H1 (cell line): ENCODE measurements around the gene CCDC137. TPM values are rescaled to one million over a fixed set of nuclear protein-coding genes. Genes with fewer than 3 reads are reported as not detected.

ENCODE experiments used
- CHD7 ChIP-seq: fragments of 300-600 bp; sonication (generic); IDR thresholded peaks from 2 replicates; pipeline ENCODE4 v1.7.1; 2012; ENCODE audit warnings: low read length, moderate library complexity, mild to moderate bottlenecking, inconsistent platforms; ENCODE audit not compliant: insufficient replicate concordance
- CREB1 ChIP-seq: IDR thresholded peaks from 2 replicates; pipeline ENCODE4 v1.6.1; 2012; ENCODE audit warnings: inconsistent platforms
- E2F6 ChIP-seq: IDR thresholded peaks from 2 replicates; pipeline ENCODE4 v1.6.1; 2012; ENCODE audit warnings: inconsistent platforms
- HDAC6 ChIP-seq: IDR thresholded peaks from one replicate; pipeline ENCODE4 v1.7.1; 2012; ENCODE audit warnings: low read depth, mild to moderate bottlenecking, inconsistent platforms, low read length, moderate library complexity
- NANOG ChIP-seq: IDR thresholded peaks from 2 replicates; pipeline ENCODE4 v1.6.1; 2011; ENCODE audit warnings: low read length, low read depth, mild to moderate bottlenecking, inconsistent platforms; ENCODE audit not compliant: insufficient read depth, poor library complexity, severe bottlenecking
- SIN3A ChIP-seq, 2 experiments: IDR thresholded peaks in 1 of 2; conservative IDR thresholded peaks in 1 of 2; 2 replicates each; pipeline ENCODE4 v1.6.1; 2011 to 2012; ENCODE audit warnings: low read length in 2 of 2, improper control_type of control experiment in 1 of 2, low read depth in 1 of 2, mild to moderate bottlenecking in 1 of 2
- SP1 ChIP-seq: IDR thresholded peaks from 2 replicates; pipeline ENCODE4 v1.6.1; 2011; ENCODE audit warnings: low read depth, low read length
- SP4 ChIP-seq: IDR thresholded peaks from 2 replicates; pipeline ENCODE4 v1.6.1; 2012; ENCODE audit warnings: low read length, inconsistent platforms
- TEAD4 ChIP-seq: IDR thresholded peaks from 2 replicates; pipeline ENCODE4 v1.6.1; 2012; ENCODE audit warnings: low read depth, low read length, inconsistent platforms, mixed read lengths
- YY1 ChIP-seq: IDR thresholded peaks from 2 replicates; pipeline ENCODE4 v1.6.1; 2011; ENCODE audit warnings: low read depth, mild to moderate bottlenecking, low read length
- polyA plus RNA-seq, 7 experiments: library from polyadenylated mRNA; depleted of rRNA in 3 of 7; stranded (reverse) in 5 of 7; unstranded in 2 of 7; fragments of >200 nt in 5 of 7; fragments of 200-250 nt in 2 of 7; gene quantifications; 1 replicate in 5 of 7; 2 replicates in 1 of 7; 4 replicates in 1 of 7; pipeline versions ENCODE4 v1.2.1 to v1.2.3, GENCODE V29; 2011 to 2013; ENCODE audit warnings: missing spikeins in 2 of 7, mixed read lengths in 2 of 7
- total RNA-seq: library from RNA; stranded (reverse); fragmentation: NEBNext Ultra II Directional; extraction: Animal tissue kit (Norgen Biotek cat#: 25700); gene quantifications from 2 replicates; pipeline ENCODE4 v1.2.1, GENCODE V29; 2021

The CCDC137 gene
- total and polyA plus RNA-seq, 2 of the 8 experiments (the other 6 are each of a cell fraction or from before 2014, with no cell fraction given) = 17.6 to 38.6 TPM

GRCh38 chr17:81711814-81712467 is 45.4 kb downstream of the CCDC137 start, which contains the start of gene SLC25A10 (continued):
- TF ChIP-seq YY1 (no peak), CREB1 (no peak), NANOG (no peak), TEAD4 (no peak), CHD7 (no peak), E2F6 (peak; percentile 45; the same call in 1 of the 2 replicates), SIN3A (conservative IDR thresholded peaks at IDR 0.05 in 1 of 2, IDR thresholded peaks at IDR 0.05 in 1 of 2; ENCODE audit: low read depth in 1 of 2, low read length in 2 of 2) (no peak), HDAC6 (no peak), SP4 (no peak), SP1 (no peak)
